Lung (tissue), 12 donors: Measurements from ENCODE around the gene PLCZ1. TPM values are rescaled to one million over a fixed set of nuclear protein-coding genes. Genes with fewer than 3 reads are reported as not detected.

Experiments used
- ATAC-seq: fragments of 200-7000 bp; cut with Tn5 transposase; one replicate; pipeline ENCODE4 v1.9.1; 2020; ENCODE audit warnings: moderate number of reproducible peaks; ENCODE audit not compliant: insufficient read depth, low FRiP score
- DNase-seq, 3 donors: peaks; one replicate each; pipeline ENCODE4 v3.0.0-alpha.2; 2013 to 2017
- H3K27ac ChIP-seq, 2 donors: one replicate each; pipeline ENCODE4 v1.5.1; 2013; ENCODE audit warnings: mild to moderate bottlenecking in 2 of 2, moderate library complexity in 2 of 2, control low read depth in 1 of 2, inconsistent platforms in 1 of 2, low read depth in 1 of 2, low read length in 1 of 2
- H3K27me3 ChIP-seq, 3 donors: one replicate each; pipeline ENCODE4 v1.5.1; 2013; ENCODE audit warnings: low read length in 2 of 3; ENCODE audit not compliant: control insufficient read depth in 3 of 3, insufficient read depth in 3 of 3
- H3K36me3 ChIP-seq, 4 donors: one replicate each; pipeline ENCODE4 v1.5.1; 2013; ENCODE audit warnings: low read length in 4 of 4, mild to moderate bottlenecking in 1 of 4, moderate library complexity in 1 of 4; ENCODE audit not compliant: control insufficient read depth in 4 of 4, insufficient read depth in 4 of 4
- H3K4me1 ChIP-seq, 5 donors: one replicate each; pipeline ENCODE4 v1.5.1; 2013; ENCODE audit warnings: low read length in 5 of 5, mild to moderate bottlenecking in 2 of 5, moderate library complexity in 1 of 5; ENCODE audit not compliant: control insufficient read depth in 5 of 5, insufficient read depth in 5 of 5
- H3K4me3 ChIP-seq: one replicate; pipeline ENCODE4 v1.5.1; 2013; ENCODE audit warnings: mild to moderate bottlenecking, control low read depth, moderate library complexity
- H3K9ac ChIP-seq, 2 donors: one replicate each; pipeline ENCODE4 v1.5.1; 2013; ENCODE audit warnings: low read length in 2 of 2, control low read depth in 1 of 2; ENCODE audit not compliant: insufficient read depth in 1 of 2
- H3K9me3 ChIP-seq, 4 donors: one replicate each; pipeline ENCODE4 v1.5.1; 2013; ENCODE audit warnings: low read length in 3 of 4, mild to moderate bottlenecking in 1 of 4, moderate library complexity in 1 of 4; ENCODE audit not compliant: control insufficient read depth in 4 of 4, insufficient read depth in 3 of 4
- WGBS, 2 donors: extraction: QIAGEN DNeasy Blood & Tissue Kit; methylation state at CpG; one replicate each; pipeline ENCODE4 v1.1.7; 2013; 5-methylcytosine and 5-hydroxymethylcytosine counted together
- polyA plus RNA-seq, 2 donors: library from polyadenylated mRNA; stranded (reverse); fragments of 200-250 nt; gene quantifications; one replicate each; pipeline ENCODE4 v1.2.1, GENCODE V29; 2013
- total RNA-seq, 2 donors: library from RNA; depleted of rRNA in 1 of 2; stranded (reverse); fragments of >200 nt in 1 of 2; gene quantifications; one replicate each; pipeline ENCODE4 v1.2.1, GENCODE V29; 2014 to 2021
- TF ChIP-seq, protein P1 (sequence below): IDR thresholded peaks from 2 replicates; pipeline ENCODE4 v1.5.1; 2012; ENCODE audit warnings: mild to moderate bottlenecking; ENCODE audit errors: control extremely low read depth, extremely low read depth
- donor health status: control.
- donor health status: control.
- donor health status: Bipolar disorder and iron deficiency.
- donor health status: healthy.
- donor health status: DM: yes; HTN: yes; CAD: no.

Gene PLCZ1
- total and polyA plus RNA-seq, 4 donors, result not detected

GRCh38 chr12:18718462-18718861, 19.4 kb downstream of the PLCZ1 start:
- H3K9ac ChIP-seq, result no peak overlapping the region
- TF ChIP-seq, protein P1, sequence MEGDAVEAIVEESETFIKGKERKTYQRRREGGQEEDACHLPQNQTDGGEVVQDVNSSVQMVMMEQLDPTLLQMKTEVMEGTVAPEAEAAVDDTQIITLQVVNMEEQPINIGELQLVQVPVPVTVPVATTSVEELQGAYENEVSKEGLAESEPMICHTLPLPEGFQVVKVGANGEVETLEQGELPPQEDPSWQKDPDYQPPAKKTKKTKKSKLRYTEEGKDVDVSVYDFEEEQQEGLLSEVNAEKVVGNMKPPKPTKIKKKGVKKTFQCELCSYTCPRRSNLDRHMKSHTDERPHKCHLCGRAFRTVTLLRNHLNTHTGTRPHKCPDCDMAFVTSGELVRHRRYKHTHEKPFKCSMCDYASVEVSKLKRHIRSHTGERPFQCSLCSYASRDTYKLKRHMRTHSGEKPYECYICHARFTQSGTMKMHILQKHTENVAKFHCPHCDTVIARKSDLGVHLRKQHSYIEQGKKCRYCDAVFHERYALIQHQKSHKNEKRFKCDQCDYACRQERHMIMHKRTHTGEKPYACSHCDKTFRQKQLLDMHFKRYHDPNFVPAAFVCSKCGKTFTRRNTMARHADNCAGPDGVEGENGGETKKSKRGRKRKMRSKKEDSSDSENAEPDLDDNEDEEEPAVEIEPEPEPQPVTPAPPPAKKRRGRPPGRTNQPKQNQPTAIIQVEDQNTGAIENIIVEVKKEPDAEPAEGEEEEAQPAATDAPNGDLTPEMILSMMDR, result no peak
- DNase-seq, result no peak
- H3K27ac ChIP-seq, result no peak overlapping the region
- no peaks in the 10 kb centered on the region for H3K36me3 ChIP-seq
- no peak for ATAC-seq
- H3K27me3 ChIP-seq, result no peaks in the 10 kb centered on the region
- H3K9me3 ChIP-seq, result no peaks in the 10 kb centered on the region
- H3K4me1 ChIP-seq, result no peaks in the 10 kb centered on the region
- H3K4me3 ChIP-seq, result no peak overlapping the region

DNA sequence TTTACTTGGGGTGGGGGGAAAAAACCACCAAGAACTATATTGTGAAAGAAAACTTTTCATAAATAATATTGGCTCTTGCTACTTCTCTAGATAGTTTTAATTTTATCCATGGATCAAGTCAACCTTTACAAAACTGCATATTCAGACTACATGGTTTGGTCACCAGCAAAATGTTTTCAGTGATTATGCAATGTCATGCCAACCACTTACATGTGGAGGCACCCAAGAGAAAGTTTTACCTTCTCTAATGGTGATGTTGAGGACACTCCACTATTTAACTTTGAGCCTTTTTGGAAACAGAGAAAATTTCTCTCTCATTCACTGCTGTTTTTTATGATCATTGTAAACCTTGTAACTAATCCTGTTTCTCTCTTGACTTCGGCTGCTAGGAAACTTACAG, 21.6 kb downstream of the PLCZ1 start:
- Histone ChIP-seq H3K27ac (no peak overlapping the region), H3K9me3 (no peaks in the 10 kb centered on the region), H3K36me3 (no peaks in the 10 kb centered on the region), H3K4me1 (no peaks in the 10 kb centered on the region), H3K27me3 (no peaks in the 10 kb centered on the region), H3K4me3 (no peak overlapping the region), H3K9ac (no peak overlapping the region)
- TF ChIP-seq, protein P1, result no peak
- WGBS, 2 donors, result 86 to 97% methylated on average over 1 of the region's 1 CpG
- DNase-seq, result no peak
- no peak for ATAC-seq

- Histone ChIP-seq H3K27me3 (no peaks in the 10 kb centered on the region), H3K4me1 (no peaks in the 10 kb centered on the region), H3K9me3 (peaks cover 0 to 2% (median 0%) of the 10 kb centered on the region in 4 donors), H3K9ac (no peak overlapping the region), H3K4me3 (no peak overlapping the region), H3K27ac (no peak overlapping the region), H3K36me3 (no peaks in the 10 kb centered on the region)
- TF ChIP-seq, protein P1, result no peak
- peak in 1 of 3 donors; percentile 2 for DNase-seq
- ATAC-seq, result no peak
- 91 to 96% methylated on average over 1 of the region's 1 CpG for WGBS, 2 donors
Measured at GRCh38 chr12:18706798-18707197, 31.0 kb downstream of the PLCZ1 start.

GRCh38 chr12:18703911-18704310, 33.9 kb downstream of the PLCZ1 start:
- WGBS, 2 donors, result 70 to 81% methylated on average over 2 of the region's 2 CpGs
- ATAC-seq (no peak), DNase-seq (no peak)
- Histone ChIP-seq H3K9ac (no peak overlapping the region), H3K4me3 (no peak overlapping the region), H3K27ac (no peak overlapping the region), H3K27me3 (no peaks in the 10 kb centered on the region), H3K36me3 (no peaks in the 10 kb centered on the region), H3K9me3 (peaks cover 0 to 2% (median 0%) of the 10 kb centered on the region in 4 donors), H3K4me1 (no peaks in the 10 kb centered on the region)
- TF ChIP-seq, protein P1, result no peak
